GM18498 (cell line): ENCODE measurements around the gene TNIK.
"Not testable (repeated sequence)": the region's sequence is repeated elsewhere in the genome, so short reads cannot be mapped to it uniquely, and the experiment has no call there.

Source experiments
- ATAC-seq: cut with Tn5 transposase; IDR thresholded peaks from one replicate; pipeline ENCODE4 v1.9.1; 2021; ENCODE audit warnings: mild to moderate bottlenecking, moderate library complexity; ENCODE audit not compliant: unreplicated experiment

Gene TNIK

DNA sequence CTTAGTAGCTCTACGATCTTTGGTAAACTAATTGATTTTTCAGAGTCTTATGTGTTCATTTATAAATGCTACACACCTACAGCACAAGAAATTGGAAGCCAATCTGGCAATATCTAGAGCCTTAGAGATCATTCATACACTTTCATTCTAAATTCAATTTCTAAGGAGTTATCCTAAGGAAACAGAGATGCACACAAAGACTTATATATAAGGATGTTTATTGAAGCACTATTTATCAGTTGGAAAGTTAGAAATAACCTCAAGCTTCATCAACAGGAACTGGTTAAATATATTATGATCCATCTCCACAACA, 12.7 kb downstream of the TNIK start:
- ATAC-seq: not testable (repeated sequence)

DNA sequence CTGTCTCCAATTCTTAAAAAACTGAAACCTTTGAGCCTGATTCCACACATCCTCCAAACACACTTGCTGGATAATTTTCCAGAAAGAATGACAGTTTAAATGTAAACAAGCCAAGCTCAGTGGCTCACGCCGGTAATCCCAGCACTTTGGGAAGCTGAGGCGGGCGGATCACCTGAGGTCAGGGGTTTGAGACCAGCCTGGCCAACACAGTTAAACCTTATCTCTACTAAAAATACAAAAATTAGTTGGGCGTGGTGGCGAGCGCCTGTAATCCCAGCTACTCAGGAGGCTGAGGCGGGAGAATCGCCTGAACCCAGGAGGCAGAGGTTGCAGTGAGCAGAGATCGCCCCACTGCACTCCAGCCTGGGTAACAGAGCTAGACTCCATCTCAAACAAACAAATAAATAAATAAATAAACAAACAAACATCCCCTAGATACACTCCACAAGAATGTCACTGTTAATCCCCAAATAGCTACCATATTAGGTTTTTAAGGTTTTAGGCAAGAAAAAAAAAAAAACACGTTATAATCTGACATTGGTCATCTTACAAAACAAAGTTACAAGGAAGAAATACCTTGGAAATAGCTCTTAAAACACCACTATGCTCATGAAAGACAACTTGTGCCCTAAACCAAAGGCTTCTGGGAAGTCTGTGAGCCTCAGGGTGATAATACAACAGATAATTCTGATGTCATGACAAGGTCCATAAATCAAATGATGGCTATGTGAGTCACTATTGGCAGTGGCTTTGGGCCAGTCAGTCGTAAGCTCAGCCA, 13.2 kb downstream of the TNIK start:
- no peak for ATAC-seq

DNA sequence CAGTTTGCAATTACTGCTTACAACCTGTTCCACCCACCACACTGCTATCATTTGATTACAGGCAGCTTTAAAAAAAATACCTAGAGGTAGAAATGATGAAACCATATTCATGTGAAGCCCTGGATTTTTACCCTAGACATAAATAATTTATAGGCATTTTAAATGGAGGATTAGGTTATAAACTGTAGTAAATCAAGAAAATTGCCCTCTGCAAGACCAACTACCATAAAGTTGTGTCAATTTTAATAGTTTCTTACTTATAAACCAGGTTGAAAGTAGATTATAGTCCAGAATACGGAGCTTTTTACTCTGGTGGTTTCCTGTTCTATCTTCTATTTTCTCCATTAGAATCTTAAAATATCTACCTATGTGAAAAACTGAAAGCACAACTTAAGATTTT, 13.9 kb downstream of the TNIK start:
- no peak for ATAC-seq

DNA sequence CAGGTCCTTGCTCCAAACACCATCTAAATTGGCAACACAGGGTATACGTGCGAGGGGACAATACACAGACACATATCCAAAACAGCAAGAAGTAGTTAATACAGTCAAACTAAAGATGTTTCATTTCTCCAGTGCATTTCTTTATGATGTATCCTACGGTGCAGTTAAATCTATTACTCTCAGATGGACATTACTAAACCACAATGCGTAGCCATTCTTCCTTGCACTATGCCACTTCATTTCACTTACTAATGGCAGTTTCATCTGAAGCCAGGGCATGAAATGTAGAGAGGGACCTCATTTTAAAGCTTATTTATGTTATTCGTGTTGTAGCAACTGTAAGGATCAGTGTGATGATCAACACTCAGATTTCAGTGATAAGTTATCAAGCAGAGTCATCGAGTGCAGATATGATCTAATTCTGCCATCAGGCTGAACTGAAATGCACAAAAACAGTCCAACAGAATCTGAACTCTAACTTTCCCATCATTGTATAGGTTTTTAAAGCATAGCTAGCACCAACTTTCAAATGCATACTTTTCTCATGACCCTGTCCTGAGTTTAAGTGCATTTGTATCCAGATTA, 14.5 kb downstream of the TNIK start:
- no peak for ATAC-seq

DNA sequence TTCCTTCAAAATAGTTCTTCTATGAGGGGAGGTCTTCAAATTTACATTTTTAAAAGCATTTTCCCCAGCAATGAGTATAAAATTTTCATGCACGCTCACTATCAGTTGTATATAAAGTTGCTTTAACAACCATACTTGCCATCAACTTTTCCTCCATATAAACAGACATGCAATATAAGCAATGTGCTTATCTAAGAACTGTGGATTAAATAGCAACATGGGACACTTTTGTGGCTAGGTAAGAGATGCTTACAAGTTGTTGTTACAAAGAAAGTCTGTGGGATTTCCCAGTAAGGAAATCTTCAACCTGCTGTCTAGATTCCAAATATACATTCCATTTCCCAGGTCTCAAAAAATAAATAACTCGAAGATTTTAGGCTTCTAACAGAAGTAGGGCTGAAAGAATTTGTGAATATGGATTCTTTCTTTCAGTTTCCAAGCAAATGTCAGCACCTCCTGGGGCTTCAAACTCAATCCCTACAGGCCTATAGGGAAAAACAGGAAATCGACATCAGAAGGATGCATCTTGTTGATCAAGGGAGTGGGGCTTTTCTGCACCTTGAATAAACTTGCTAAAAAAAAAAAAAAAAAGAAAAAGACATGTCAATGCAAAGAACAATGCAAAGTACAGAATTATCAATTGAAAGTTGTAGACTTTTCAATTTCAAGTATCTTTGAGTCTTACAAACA, 16.1 kb downstream of the TNIK start:
- ATAC-seq: no peak

DNA sequence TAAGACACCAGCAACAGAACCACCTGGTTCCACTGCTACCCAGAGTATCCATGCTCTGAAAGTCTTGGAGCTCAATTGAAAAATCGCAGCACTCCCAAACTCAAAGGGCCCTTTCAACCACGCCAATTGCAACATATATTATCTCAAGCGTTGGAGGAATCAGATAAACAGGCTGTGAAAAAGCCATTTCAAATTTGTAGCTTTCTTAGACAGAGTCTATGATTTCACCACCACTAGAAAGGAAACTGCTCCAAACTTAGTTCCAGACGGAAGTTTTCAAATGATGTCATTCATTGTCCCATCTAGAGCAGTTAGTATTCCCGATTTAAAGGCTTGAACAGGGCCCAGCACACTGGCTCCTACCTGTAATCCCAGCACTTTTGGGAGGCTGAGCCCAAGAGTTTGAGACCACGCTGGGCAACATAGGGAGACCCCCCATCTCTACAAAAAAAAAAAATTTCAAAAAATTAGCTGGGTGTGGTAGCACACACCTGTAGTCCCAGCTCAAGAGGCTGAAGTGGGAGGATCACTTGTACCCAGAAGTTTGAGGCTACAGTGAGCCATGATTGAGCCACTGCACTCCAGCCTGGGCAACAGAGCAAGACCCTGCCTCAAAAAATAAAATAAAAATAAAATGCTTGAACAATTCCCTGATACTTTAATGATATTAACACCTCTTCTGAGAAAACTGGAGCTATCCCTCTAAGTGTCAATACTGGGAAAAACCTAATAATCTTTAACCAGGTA, 16.8 kb downstream of the TNIK start:
- ATAC-seq: no peak

DNA sequence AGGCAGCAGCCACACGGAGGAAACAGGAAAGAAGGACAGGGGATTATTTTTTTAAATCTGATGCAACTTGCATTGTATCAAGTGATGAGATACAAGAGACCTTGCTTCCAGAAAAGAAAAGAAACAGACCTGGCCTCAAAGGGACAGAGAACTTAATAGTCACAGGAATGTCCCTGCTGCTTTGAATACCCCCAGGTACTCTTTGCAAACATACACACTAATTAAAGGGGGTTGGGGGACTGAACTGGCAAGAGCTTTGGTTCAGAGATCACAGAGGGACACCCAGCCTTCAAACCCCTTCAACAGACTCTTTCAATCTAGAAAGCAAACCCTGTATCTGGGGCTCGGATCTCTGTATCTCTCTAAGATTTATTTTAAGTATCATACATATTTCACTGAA, 18.0 kb downstream of the TNIK start:
- ATAC-seq: no peak

DNA sequence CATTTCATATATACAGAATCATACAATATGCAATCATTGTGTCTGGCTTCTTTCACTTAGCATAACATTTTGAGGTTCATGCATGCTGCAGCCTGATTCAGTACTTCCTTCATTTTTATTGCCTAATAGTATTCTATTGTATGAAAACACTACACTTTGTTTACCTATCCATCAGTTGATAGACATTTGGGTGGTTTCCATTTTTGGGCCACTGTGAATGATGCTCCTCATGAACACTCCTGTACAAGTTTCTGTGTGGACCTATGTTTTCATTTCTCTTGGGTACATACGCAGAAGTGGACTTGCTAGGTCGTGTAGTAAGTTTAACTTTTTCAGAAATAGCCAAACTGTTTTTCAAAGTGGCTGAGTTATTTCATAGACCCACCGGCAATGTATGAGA, 18.8 kb downstream of the TNIK start:
- ATAC-seq: no peak

DNA sequence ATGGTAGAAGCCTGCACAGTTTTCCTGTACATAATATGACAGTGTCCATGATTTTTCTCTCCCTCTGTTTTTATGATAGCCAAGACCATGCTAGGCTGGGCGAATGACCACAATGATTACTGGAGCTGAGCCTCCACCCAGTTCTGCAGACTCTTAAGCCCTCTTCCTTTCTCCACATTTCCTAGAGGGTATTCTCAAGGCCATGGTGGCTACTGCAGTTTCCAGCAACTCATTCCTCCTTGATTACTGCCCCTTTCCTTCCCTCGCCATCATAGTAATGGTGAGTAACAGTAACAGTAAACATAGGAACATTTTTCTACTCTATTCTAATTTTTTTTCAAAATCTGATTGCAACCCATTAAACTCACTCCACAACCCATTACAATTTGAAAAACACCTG, 20.2 kb downstream of the TNIK start:
- no peak for ATAC-seq

DNA sequence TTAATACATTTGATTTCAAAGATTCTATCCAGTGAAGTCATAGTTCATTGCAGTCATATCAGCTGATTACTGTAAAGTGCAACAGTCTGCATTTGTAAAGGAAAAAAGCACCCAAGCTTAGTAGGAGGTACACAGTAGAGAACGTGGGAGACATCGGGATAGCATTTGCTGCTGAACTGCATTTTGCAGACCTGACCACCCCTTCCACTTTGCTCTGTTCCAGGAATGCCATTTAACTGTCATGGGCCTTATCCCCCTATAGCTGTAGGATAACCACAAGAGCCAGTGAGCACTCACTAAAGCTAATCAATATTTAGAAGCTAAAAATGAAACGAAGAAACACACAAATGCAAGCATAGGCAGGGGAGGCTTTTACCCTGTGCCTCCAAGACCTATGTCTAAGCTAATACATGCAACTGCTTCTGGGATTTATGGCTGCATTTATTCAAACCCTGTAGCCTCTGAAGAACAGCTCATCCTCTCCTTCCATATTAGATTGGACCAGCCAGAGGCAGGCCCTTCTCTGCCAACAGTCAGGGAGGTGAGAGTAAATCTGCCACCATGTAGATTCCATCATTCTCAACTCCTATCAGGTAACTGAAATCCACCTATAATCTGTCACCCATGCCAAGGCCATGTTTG, 23.0 kb downstream of the TNIK start:
- ATAC-seq: no peak

DNA sequence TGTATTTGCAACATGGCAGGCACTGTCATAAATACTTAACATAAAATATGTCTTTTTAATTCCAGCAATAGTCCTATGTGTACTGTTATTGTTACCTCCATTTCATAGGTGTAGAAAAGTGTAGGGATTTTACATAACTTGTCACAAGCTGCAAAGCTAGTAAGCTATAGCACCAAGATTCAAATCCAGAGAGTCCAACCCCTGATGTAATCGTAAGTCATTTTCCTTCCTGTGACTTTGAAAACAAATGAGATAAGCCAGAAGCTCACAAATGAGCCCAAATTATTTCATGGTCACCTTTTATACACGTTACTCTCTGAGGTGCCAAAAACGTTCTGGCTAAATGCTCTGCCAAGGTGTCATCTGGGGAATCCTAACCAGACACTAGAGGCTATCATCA, 23.8 kb downstream of the TNIK start:
- no peak for ATAC-seq

DNA sequence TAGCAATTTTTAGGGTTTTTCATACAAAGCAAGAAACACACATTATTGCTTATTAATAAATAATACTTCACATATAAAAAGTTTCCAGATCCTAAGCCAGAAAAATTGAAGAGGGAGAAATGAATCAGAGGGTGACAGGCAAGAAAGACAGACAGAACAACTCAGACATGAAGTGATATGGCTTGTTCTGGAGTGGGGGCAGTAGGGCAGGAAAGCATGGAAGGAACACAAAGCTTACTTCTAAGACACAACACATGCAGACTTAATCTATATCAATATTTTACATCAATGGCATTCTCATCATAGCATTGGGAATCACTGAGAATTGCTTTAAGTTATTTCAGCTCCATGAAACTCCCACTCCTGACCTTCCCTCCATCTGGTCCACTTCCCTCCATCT, 24.4 kb downstream of the TNIK start:
- ATAC-seq: no peak

DNA sequence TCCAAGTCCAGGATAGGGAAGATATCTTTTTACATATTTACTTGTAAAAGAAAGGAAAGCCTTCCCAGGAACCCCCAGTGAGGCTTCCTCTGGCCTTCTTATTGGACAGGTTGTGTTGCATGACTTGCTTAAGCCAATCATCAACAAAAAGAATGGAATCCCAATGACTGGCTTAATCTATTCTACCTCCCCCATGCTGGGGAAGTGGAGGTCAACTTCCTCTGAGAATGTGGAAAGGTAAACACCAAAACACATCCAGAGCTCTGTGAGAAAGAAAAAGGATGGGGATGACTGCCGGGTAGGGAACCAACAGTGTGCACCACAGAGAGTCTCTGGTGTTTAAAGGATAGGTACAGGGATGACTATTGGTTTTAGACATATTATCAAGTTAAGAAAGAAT, 25.1 kb downstream of the TNIK start:
- no peak for ATAC-seq

DNA sequence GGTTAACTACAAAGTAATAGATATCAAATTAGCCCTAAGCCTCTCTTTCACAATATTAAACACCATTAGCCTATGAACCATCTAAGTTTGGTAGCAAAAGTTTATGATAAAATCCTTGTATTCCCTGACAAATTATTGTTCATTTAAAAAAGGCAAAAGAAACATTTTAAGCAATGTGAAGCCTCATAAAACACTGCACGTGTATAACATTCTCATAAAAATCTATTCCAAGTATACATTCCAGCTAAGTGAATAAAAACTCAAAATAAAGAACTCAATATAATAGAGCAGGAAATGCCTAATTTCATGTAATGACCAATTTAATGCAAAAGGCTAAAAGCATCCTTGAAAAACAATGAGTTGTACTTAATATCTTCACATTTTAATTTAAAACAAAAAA, 27.7 kb downstream of the TNIK start:
- ATAC-seq: no peak

DNA sequence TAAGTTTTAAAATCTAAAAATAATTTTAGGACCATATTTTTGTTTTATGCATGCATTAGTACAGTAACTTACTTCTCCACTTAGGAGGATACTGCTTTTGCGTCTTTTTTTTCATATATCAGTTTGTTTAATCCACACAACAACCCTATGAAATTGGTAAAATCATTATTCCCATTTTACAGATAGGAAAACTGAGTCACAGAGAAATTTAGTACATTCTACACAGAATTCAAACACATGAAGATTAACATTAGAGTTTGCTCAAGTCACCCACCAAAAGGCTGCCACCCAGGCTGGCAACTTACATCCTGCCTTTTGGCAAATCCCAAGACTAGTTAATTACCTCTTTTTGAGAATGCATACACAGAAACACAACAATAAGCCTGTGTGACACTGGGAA, 28.7 kb downstream of the TNIK start:
- ATAC-seq: no peak

DNA sequence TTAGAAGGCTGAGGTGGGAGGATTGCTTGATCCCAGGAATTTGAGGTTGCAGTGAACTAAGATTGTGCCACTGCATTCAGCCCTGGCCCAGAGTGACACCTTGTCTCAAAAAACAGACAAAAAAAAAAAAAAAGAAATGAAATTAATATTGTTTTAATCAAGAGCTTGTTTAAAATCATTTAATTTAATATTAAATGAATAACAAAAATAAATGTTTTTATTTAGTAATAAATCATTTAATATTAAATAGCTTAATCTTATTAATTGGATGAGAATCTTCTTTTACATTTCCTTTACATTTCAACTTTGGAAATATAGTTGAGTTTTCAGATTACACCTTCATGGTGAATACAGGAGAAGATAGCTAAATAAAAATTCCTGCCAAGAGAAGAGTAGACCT, 29.7 kb downstream of the TNIK start:
- no peak for ATAC-seq

DNA sequence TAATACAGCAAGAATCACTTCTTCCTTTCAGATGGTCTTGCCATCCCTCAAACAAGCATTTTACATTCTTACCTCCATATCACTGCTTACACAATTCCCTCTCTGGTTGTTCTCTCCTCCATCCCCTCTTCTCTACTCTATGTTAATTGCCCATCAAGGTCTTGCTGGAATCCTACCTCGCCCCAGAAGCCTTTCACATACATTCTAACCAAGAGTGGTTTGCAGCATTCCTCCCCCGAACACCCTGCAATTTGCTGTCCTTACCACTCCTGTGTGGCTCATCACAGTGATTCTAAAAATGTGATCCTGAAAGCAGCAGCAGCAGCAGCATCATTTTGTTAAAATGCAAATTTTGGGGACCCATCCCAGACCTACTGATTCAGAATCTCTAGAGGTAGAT, 30.6 kb downstream of the TNIK start:
- ATAC-seq: no peak

DNA sequence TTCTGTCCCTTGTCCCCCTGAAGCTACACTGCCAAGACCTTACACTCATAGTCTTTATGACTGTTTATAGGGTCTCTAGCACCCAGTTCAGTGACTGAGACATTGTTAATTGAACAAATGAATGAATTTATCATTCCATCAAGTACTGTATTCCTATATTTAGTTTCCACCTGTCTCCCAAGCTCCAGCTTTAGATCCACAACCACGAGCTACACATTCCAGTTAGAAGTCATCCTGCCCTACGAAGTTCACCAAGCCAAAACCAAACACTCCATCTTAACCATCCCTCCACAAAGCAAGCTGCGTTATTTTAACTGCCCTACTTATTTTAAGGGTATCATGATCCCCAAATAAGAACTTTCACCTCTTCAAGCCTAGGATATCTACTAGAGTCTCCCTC, 31.3 kb downstream of the TNIK start:
- no peak for ATAC-seq

DNA sequence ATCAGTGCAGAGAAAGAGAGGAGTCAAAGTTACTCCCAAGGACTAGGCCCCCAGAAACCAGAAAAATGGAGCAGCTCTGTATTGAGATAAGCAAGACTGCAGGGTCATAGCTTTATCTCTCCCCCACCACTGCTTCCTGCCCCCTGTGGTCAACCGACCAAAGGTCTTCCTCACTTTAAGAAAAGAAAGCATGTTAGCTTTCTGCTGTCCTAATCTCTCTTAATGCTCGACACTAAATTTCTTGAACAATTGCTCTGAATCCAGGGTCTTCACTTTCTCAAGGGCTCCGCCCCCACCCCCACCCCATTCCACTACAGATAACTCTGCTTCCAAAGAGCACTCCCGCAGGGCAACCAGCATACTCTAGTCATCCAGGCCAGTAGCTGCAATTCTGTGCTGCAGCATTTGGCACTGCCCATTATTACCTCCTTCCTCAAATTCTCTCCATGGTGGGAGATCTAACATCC, 31.9 kb downstream of the TNIK start:
- ATAC-seq: no peak

DNA sequence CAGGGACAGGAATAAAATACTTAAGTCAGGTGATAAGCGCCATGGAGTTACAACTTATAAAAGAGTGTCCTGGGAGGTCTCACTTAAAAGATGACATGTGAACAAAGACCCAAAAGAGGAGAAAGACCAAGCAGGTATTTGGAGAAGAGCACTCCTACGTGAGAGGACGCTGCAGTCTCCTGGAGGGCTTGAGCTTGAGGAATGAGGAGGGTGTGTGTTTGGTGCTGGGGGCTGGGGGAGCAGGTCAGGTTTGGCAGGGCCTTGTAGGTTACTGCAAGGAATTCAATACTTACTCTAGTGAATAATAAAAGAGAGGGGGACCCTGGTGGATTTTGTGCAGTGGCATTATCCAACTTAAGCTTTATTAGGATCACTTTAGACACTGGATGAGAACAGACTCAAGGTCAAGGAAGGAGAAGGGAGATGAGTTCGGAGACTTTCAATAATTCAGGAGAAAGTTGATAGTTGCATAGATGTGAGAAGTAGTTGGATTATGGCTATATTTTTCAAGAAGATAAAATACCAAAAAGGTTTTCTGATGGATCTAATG, 32.4 kb downstream of the TNIK start:
- ATAC-seq: no peak

DNA sequence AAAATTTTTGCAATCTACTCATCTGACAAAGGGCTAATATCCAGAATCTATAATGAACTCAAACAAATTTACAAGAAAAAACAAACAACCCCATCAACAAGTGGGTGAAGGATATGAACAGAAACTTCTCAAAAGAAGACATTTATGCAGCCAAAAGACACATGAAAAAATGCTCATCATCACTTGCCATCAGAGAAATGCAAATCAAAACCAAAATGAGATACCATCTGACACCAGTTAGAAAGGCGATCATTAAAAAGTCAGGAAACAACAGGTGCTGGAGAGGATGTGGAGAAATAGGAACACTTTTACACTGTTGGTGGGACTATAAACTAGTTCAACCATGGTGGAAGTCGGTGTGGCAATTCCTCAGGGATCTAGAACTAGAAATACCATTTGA, 36.1 kb downstream of the TNIK start:
- ATAC-seq: not testable (repeated sequence)
